ENCODE data around the gene FOXA1. TPM values are rescaled to one million over a fixed set of nuclear protein-coding genes. Genes with fewer than 3 reads are reported as not detected.

The FOXA1 gene
- total RNA-seq, 3 donors from 2014 or later (not counting 1 experiment from before 2014, with no cell fraction given): not detected

GRCh38 chr14:37610945-37611523 is 16.0 kb upstream of the FOXA1 start:
- no peak for TF ChIP-seq CTCF (IDR thresholded peaks at IDR 0.05)
- Histone ChIP-seq H3K9me3 (ENCODE audit: control insufficient read depth, insufficient read depth, low read length) (peaks cover 19% of the 10 kb centered on the region), H3K27ac (ENCODE audit: low read length) (no peak overlapping the region), H3K27me3 (ENCODE audit: control insufficient read depth, insufficient read depth, low read length) (no peaks in the 10 kb centered on the region), H3K36me3 (ENCODE audit: control insufficient read depth, insufficient read depth, low read length) (no peaks in the 10 kb centered on the region), H3K4me1 (ENCODE audit: control insufficient read depth, insufficient read depth, low read length) (no peaks in the 10 kb centered on the region), H3K4me3 (ENCODE audit: low read length) (no peak overlapping the region)
- H3K27me3 Mint-ChIP-seq (ENCODE audit: low read depth in 2 of 2): peaks cover 0 to 8% of the 10 kb centered on the region in 2 donors
- peaks cover 11% of the 10 kb centered on the region for H3K36me3 Mint-ChIP-seq
- intact Hi-C loops (cut with micrococcal nuclease): no loop called here
- H3K4me3 Mint-ChIP-seq: no peak overlapping the region
- DNase-seq (no peak), ATAC-seq (no peak)
- WGBS (ENCODE audit: insufficient coverage): 21% methylated on average over 52 of the region's 52 CpGs
- H3K4me1 Mint-ChIP-seq: no peaks in the 10 kb centered on the region
- no peak overlapping the region for H3K27ac Mint-ChIP-seq
- H3K9me3 Mint-ChIP-seq: peaks cover 6 to 15% of the 10 kb centered on the region in 2 donors

- no peaks in the 10 kb centered on the region for H3K4me1 ChIP-seq (ENCODE audit: control insufficient read depth, insufficient read depth, low read length)
- DNase-seq (no peak), ATAC-seq (no peak)
- no peak for TF ChIP-seq CTCF (IDR thresholded peaks at IDR 0.05)
- Mint-ChIP-seq H3K36me3 (no peaks in the 10 kb centered on the region), H3K4me1 (no peaks in the 10 kb centered on the region), H3K27me3 (ENCODE audit: low read depth in 2 of 2) (peaks cover 0 to 13% of the 10 kb centered on the region in 2 donors), H3K4me3 (no peak overlapping the region), H3K9me3 (peaks cover 2 to 9% of the 10 kb centered on the region in 2 donors), H3K27ac (no peak overlapping the region)
- intact Hi-C loops (cut with micrococcal nuclease): no loop called here
- no peaks in the 10 kb centered on the region for H3K36me3 ChIP-seq (ENCODE audit: control insufficient read depth, insufficient read depth, low read length)
- H3K27me3 ChIP-seq (ENCODE audit: control insufficient read depth, insufficient read depth, low read length): no peaks in the 10 kb centered on the region
- no peak overlapping the region for H3K27ac ChIP-seq (ENCODE audit: low read length)
- 86% methylated on average over 2 of the region's 3 CpGs for WGBS (ENCODE audit: insufficient coverage)
- no peak overlapping the region for H3K4me3 ChIP-seq (ENCODE audit: low read length)
- peaks cover 12% of the 10 kb centered on the region for H3K9me3 ChIP-seq (ENCODE audit: control insufficient read depth, insufficient read depth, low read length)
Observed at GRCh38 chr14:37608649-37609048, 13.6 kb upstream of the FOXA1 start.

GRCh38 chr14:37606678-37607077 is 11.6 kb upstream of the FOXA1 start:
- DNase-seq (no peak), ATAC-seq (no peak)
- H3K4me1 ChIP-seq (ENCODE audit: control insufficient read depth, insufficient read depth, low read length): no peaks in the 10 kb centered on the region
- Mint-ChIP-seq H3K36me3 (no peaks in the 10 kb centered on the region), H3K9me3 (peaks cover 0 to 3% of the 10 kb centered on the region in 2 donors), H3K4me1 (no peaks in the 10 kb centered on the region), H3K4me3 (no peak overlapping the region), H3K27me3 (ENCODE audit: low read depth in 2 of 2) (peaks cover 7 to 20% of the 10 kb centered on the region in 2 donors), H3K27ac (no peak overlapping the region)
- TF ChIP-seq CTCF (IDR thresholded peaks at IDR 0.05): no peak
- no peaks in the 10 kb centered on the region for H3K36me3 ChIP-seq (ENCODE audit: control insufficient read depth, insufficient read depth, low read length)
- no peak overlapping the region for H3K27ac ChIP-seq (ENCODE audit: low read length)
- H3K27me3 ChIP-seq (ENCODE audit: control insufficient read depth, insufficient read depth, low read length): peaks cover 11% of the 10 kb centered on the region
- H3K4me3 ChIP-seq (ENCODE audit: low read length): no peak overlapping the region
- intact Hi-C loops (cut with micrococcal nuclease): no loop called here
- peaks cover 11% of the 10 kb centered on the region for H3K9me3 ChIP-seq (ENCODE audit: control insufficient read depth, insufficient read depth, low read length)

GRCh38 chr14:37603688-37604251 is 8.7 kb upstream of the FOXA1 start:
- no peak for DNase-seq
- peaks cover 0 to 8% of the 10 kb centered on the region in 2 donors for H3K4me1 Mint-ChIP-seq
- Histone ChIP-seq H3K36me3 (ENCODE audit: control insufficient read depth, insufficient read depth, low read length) (no peaks in the 10 kb centered on the region), H3K9me3 (ENCODE audit: control insufficient read depth, insufficient read depth, low read length) (peaks cover 7% of the 10 kb centered on the region), H3K27me3 (ENCODE audit: control insufficient read depth, insufficient read depth, low read length) (peaks cover 34% of the 10 kb centered on the region), H3K27ac (ENCODE audit: low read length) (no peak overlapping the region), H3K4me1 (ENCODE audit: control insufficient read depth, insufficient read depth, low read length) (peaks cover 3% of the 10 kb centered on the region), H3K4me3 (ENCODE audit: low read length) (no peak overlapping the region)
- no peak overlapping the region for H3K4me3 Mint-ChIP-seq
- peaks cover 28 to 32% of the 10 kb centered on the region in 2 donors for H3K27me3 Mint-ChIP-seq (ENCODE audit: low read depth in 2 of 2)
- 73% methylated on average over 9 of the region's 9 CpGs for WGBS (ENCODE audit: insufficient coverage)
- H3K9me3 Mint-ChIP-seq: peaks cover 0 to 2% of the 10 kb centered on the region in 2 donors
- H3K36me3 Mint-ChIP-seq: no peaks in the 10 kb centered on the region
- H3K27ac Mint-ChIP-seq: no peak overlapping the region
- no peak for TF ChIP-seq CTCF (IDR thresholded peaks at IDR 0.05)
- intact Hi-C loops (cut with micrococcal nuclease): no loop called here
- no peak for ATAC-seq
